Endometrium (tissue), 2 donors: Measurements from ENCODE around the gene HPRT1.

Experiments used
- FAIRE-seq: peaks from 2 replicates; lab custom pipeline; 2012; peaks lifted over from hg19 to GRCh38; lab: Jason Lieb, UNC
- donor health status: control.
- donor health status: control.

The HPRT1 gene

GRCh38 chrX:134544513-134545151 is 84.7 kb downstream of the HPRT1 start:
- FAIRE-seq: no peak

DNA sequence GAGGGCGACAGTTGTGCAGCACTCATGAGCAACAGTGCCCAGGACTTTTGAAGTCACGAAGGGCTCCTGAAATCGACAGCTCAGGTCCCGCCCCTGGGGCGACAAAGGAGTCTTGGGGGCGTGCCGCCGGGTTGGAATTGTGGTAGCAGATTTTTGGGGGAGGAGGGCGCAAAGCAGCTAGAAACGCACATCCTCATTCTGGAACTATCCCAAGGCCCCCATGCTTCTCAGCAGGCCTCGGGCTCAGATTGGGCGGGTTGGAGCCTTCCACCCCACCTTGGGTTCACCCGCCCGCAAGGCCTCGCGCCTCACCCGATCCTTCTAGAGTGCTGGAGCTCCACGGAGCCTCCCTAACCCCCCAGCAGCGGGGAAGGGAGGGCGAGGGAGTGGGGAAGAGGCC is 85.5 kb downstream of the HPRT1 start:
- no peak for FAIRE-seq

- FAIRE-seq: no peak
These were observed 86.2 kb downstream of the HPRT1 start for GRCh38 chrX:134546187-134546586.

GRCh38 chrX:134547047-134547679 is 87.2 kb downstream of the HPRT1 start:
- FAIRE-seq: no peak

DNA sequence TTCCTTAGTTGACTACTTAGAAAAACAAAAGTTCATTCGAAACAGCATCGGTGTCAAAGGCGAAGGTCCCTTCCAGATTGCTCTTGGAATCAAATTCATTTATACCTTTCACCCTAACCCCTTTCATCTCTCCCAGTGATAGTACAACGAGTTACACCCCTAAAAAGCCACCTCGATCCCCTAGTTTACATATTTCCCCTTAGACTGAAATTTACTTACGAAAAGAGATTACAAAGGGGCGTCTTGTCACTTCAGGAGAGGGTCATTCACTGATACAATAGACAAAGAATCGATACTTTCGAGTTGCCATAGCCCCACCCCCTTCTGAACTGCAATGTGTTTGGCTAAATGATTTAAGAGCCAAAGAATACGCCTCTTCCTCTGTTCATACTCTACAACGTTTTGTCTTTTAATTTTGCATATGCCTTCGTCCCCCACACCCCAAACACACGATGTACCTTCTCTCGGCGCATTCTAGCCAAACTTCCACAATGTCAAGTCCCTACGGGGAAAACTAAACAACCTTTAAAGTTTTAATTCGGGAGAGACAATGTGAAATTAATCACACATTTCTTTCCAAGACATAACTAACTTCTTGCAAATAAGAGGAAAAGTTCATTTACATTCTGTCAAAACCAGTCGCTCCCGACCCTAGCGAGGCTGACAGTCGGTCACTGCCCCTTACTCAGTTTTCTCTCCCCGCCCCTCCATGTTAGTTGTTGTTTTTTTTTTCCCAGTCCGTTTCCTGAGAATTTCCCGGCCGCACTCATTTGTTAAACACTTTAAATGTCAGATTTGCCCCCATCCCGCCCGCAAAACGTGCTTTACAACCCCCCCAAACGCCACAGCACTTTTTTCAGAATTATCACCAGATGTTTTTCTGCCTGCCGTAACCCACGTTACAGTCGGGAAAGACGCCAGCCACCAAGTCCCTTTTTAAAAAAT is 88.6 kb downstream of the HPRT1 start:
- FAIRE-seq: no peak
